ENCODE measurements around the gene HHIPL1. TPM values are rescaled to one million over a fixed set of nuclear protein-coding genes. Genes with fewer than 3 reads are reported as not detected.

Gene HHIPL1
- total RNA-seq, 1 donor from 2014 or later: 0.32 TPM

GRCh38 chr14:99696929-99697328 is 52.0 kb downstream of the HHIPL1 start:
- Histone ChIP-seq H4K20me1 (ENCODE audit: low read depth) (no peaks in the 10 kb centered on the region), H2AFZ (replicated peaks) (no peak overlapping the region), H3K4me1 (peaks cover 6% of the 10 kb centered on the region), H3K79me2 (ENCODE audit: low read depth) (no peaks in the 10 kb centered on the region), H3K27ac (peak overlapping the region; percentile 31), H3K4me2 (no peak overlapping the region), H3K4me3 (no peak overlapping the region), H3K9ac (no peak overlapping the region), H3K9me3 (ENCODE audit: low read depth) (no peaks in the 10 kb centered on the region), H3K27me3 (no peaks in the 10 kb centered on the region), H3F3A (ENCODE audit: low read depth) (no peaks in the 10 kb centered on the region), H3K36me3 (peaks cover under 1% of the 10 kb centered on the region)
- no peak for DNase-seq (ENCODE audit: low spot score)
- Mint-ChIP-seq H3K4me3 (no peak overlapping the region), H3K4me1 (peaks cover 8% of the 10 kb centered on the region), H3K27ac (peak overlapping the region; percentile 3), H3K9me3 (peaks cover 11% of the 10 kb centered on the region), H3K36me3 (peaks cover 17% of the 10 kb centered on the region), H3K27me3 (ENCODE audit: insufficient read depth, low read depth) (peaks cover 2% of the 10 kb centered on the region)
- no peak for TF ChIP-seq EZH2 (IDR thresholded peaks at IDR 0.05)
- TF ChIP-seq CTCF (IDR thresholded peaks at IDR 0.05): no peak
- no peak for TF ChIP-seq EZH2phosphoT487 (IDR thresholded peaks at IDR 0.05)

- Histone ChIP-seq H3K4me2 (no peak overlapping the region), H3K36me3 (peaks cover 9% of the 10 kb centered on the region), H2AFZ (replicated peaks) (no peak overlapping the region), H3K27me3 (no peaks in the 10 kb centered on the region), H3K4me3 (no peak overlapping the region), H3F3A (ENCODE audit: low read depth) (no peaks in the 10 kb centered on the region), H3K4me1 (peaks cover 6% of the 10 kb centered on the region), H4K20me1 (ENCODE audit: low read depth) (no peaks in the 10 kb centered on the region), H3K27ac (no peak overlapping the region), H3K9ac (no peak overlapping the region), H3K79me2 (ENCODE audit: low read depth) (no peaks in the 10 kb centered on the region), H3K9me3 (ENCODE audit: low read depth) (peaks cover 3% of the 10 kb centered on the region)
- no peak for DNase-seq (ENCODE audit: low spot score)
- Mint-ChIP-seq H3K27me3 (ENCODE audit: insufficient read depth, low read depth) (peaks cover 7% of the 10 kb centered on the region), H3K9me3 (peaks cover 22% of the 10 kb centered on the region), H3K4me3 (no peak overlapping the region), H3K4me1 (peaks cover 8% of the 10 kb centered on the region), H3K27ac (peak overlapping the region; percentile 8), H3K36me3 (peaks cover 26% of the 10 kb centered on the region)
- TF ChIP-seq EZH2 (IDR thresholded peaks at IDR 0.05) (no peak), EZH2phosphoT487 (IDR thresholded peaks at IDR 0.05) (no peak), CTCF (IDR thresholded peaks at IDR 0.05) (no peak)
Measured at GRCh38 chr14:99698236-99698635, 53.3 kb downstream of the HHIPL1 start.

GRCh38 chr14:99698642-99699041 is 53.7 kb downstream of the HHIPL1 start:
- Histone ChIP-seq H3K36me3 (peaks cover 9% of the 10 kb centered on the region), H3K27ac (no peak overlapping the region), H3K4me2 (no peak overlapping the region), H3K4me3 (no peak overlapping the region), H4K20me1 (ENCODE audit: low read depth) (no peaks in the 10 kb centered on the region), H3K27me3 (no peaks in the 10 kb centered on the region), H2AFZ (replicated peaks) (no peak overlapping the region), H3K9ac (no peak overlapping the region), H3K9me3 (ENCODE audit: low read depth) (peaks cover 3% of the 10 kb centered on the region), H3F3A (ENCODE audit: low read depth) (no peaks in the 10 kb centered on the region), H3K4me1 (peaks cover 6% of the 10 kb centered on the region), H3K79me2 (ENCODE audit: low read depth) (no peaks in the 10 kb centered on the region)
- H3K4me3 Mint-ChIP-seq: no peak overlapping the region
- no peak for TF ChIP-seq EZH2phosphoT487 (IDR thresholded peaks at IDR 0.05)
- no peak overlapping the region for H3K27ac Mint-ChIP-seq
- peaks cover 7% of the 10 kb centered on the region for H3K27me3 Mint-ChIP-seq (ENCODE audit: insufficient read depth, low read depth)
- DNase-seq (ENCODE audit: low spot score): no peak
- peaks cover 30% of the 10 kb centered on the region for H3K36me3 Mint-ChIP-seq
- peaks cover 26% of the 10 kb centered on the region for H3K9me3 Mint-ChIP-seq
- peaks cover 8% of the 10 kb centered on the region for H3K4me1 Mint-ChIP-seq

GRCh38 chr14:99699085-99699760 is 54.3 kb downstream of the HHIPL1 start:
- Mint-ChIP-seq H3K36me3 (peaks cover 33% of the 10 kb centered on the region), H3K27me3 (ENCODE audit: insufficient read depth, low read depth) (peaks cover 5% of the 10 kb centered on the region)
- no peak overlapping the region for H2AFZ ChIP-seq (replicated peaks)

More at GRCh38 chr14:99699085-99699760, 54.3 kb downstream of the HHIPL1 start:
- Histone ChIP-seq H3F3A (ENCODE audit: low read depth) (no peaks in the 10 kb centered on the region), H3K4me2 (no peak overlapping the region), H3K79me2 (ENCODE audit: low read depth) (no peaks in the 10 kb centered on the region), H3K27me3 (no peaks in the 10 kb centered on the region), H3K4me3 (no peak overlapping the region), H3K9ac (no peak overlapping the region), H3K4me1 (peaks cover 6% of the 10 kb centered on the region), H4K20me1 (ENCODE audit: low read depth) (no peaks in the 10 kb centered on the region), H3K36me3 (peaks cover 9% of the 10 kb centered on the region), H3K27ac (no peak overlapping the region), H3K9me3 (ENCODE audit: low read depth) (peaks cover 3% of the 10 kb centered on the region)
- no peak for DNase-seq (ENCODE audit: low spot score)
- Mint-ChIP-seq H3K4me3 (no peak overlapping the region), H3K9me3 (peaks cover 29% of the 10 kb centered on the region), H3K4me1 (peaks cover 8% of the 10 kb centered on the region), H3K27ac (no peak overlapping the region)
- TF ChIP-seq EZH2 (IDR thresholded peaks at IDR 0.05) (no peak), CTCF (IDR thresholded peaks at IDR 0.05) (no peak), EZH2phosphoT487 (IDR thresholded peaks at IDR 0.05) (no peak)
